NCI-H2107 (cell line): Measurements from ENCODE around the gene STPG4.

ENCODE experiments used
- DNase-seq: peaks from one replicate; lab custom pipeline; 2025; lab: John Stamatoyannopoulos, UW

The STPG4 gene

DNA sequence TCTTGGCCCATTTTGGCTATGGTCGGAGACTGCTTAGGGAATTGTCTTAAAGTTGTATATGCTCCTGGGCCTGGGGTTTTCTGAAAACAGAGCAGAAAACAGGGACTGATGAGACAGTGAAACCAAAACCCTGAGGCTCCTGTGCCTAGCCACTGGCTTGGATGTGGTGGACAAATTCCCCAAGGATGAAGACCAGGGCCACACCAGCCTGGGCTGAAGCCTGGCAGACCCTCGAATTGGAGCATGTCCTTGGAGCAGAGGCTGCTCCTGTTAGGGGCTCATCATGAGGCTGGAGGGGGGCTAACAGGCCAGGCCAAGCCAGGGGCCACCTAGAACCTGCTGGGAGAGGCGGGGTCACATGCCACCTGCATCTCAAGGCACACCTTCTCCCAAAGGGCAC lies 68.1 kb downstream of the STPG4 start:
- DNase-seq = no peak

- DNase-seq = no peak
These were observed 68.5 kb downstream of the STPG4 start for GRCh38 chr2:47086571-47086970.

GRCh38 chr2:47086054-47086471 lies 69.0 kb downstream of the STPG4 start:
- no peak for DNase-seq

DNA sequence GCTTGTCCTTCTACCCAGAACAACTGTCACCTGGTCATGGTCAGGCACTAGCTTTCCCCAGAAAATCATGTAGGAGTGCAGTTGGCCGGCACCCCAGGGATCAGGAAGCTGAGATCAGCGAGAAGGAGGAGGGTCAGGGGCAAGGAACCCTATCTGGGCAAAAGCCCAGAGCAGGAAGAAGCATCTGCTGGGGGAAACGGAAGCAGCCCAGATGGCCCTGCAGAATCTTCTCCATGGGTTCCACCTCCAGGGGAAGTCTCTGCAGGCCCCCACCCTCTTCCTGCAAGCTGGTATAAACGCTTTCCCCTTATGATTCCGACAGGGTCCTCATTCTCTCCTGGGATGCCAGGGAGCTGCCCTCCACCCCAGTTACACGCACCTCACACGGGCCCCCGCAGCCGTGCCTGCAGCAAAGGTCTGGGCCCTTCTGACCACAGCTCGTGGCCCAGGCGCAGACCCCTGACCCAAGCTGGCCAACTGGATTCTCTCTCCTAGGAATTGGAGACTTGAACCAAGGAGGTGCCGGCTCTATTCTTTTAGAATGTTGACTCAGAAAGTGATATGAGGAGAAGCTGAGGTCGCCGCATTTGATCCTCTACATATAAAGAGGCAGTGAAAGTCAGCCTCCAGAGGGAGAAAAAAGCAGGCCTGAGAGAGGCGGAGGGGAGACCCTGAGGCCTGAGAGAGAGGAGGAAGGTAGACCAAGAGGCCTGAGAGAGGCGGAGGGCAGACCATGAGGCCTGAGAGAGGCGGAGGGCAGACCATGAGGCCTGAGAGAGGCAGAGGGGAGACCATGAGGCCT lies 71.0 kb downstream of the STPG4 start:
- no peak for DNase-seq

GRCh38 chr2:47083485-47083884 lies 71.6 kb downstream of the STPG4 start:
- no peak for DNase-seq

GRCh38 chr2:47083005-47083404 lies 72.1 kb downstream of the STPG4 start:
- DNase-seq = no peak

DNA sequence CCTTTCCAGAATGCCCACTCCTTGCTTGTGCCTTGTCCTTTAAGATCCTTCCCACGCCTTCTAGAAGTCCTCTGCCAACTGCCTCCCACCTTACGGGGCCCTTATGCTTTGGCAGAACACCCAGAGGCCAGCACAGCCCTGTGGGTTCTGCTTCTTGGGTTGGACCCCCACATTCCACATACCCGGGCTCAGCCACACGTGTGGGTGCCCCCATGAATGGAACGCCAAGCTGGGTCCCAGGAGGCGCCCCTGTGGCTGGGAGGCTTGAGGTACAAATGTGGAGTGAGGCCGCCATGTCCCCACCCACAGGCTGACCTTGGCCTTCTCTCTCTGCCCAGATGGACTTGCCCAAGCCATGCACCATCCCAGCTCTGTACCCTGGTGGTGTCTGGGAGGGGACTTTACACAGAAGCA lies 74.2 kb downstream of the STPG4 start:
- no peak for DNase-seq

DNA sequence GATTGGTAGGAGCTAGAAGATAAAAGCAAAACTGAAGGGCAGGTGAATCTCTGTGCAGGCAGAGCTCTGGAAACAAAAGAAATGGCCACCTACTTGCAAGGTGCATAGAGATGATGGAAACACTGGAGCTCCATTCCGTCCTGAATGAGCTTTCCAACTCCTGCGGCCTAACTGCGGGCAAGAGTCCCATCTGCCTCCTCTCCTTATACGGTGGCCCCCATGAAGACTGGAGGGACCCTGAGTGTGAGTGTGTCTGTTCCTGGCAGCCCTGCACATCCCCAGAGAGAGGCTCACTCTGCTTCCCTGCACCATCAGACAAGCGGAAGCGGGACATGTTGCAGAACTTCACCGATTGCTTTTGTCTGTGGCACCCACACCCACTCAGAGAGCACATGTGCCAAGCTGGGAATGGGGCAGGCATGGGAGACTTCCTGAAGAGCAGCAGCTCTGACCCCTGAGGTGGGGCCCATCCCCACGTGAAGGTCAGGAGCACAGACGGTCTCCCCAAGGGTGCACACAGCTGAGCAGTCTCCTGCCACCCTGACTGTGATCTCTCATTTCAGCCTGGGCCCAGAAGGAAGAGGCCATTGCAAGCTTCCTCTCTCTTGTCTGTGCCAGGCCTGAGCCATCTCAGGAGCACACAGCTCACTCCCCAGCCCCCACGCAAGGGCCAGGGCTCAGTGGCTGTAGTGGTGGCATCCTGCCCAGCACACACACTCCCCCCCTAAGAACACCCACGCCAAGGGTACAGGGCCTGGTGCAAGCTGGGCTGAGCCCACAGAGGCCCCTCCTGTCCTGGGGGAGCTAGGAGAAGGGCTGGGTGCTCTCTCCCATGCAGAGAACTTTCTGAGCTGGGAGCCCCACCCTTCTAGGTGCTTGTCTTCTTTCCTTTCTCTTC lies 75.3 kb downstream of the STPG4 start:
- no peak for DNase-seq

GRCh38 chr2:47078541-47079482 lies 76.3 kb downstream of the STPG4 start:
- DNase-seq = no peak

DNA sequence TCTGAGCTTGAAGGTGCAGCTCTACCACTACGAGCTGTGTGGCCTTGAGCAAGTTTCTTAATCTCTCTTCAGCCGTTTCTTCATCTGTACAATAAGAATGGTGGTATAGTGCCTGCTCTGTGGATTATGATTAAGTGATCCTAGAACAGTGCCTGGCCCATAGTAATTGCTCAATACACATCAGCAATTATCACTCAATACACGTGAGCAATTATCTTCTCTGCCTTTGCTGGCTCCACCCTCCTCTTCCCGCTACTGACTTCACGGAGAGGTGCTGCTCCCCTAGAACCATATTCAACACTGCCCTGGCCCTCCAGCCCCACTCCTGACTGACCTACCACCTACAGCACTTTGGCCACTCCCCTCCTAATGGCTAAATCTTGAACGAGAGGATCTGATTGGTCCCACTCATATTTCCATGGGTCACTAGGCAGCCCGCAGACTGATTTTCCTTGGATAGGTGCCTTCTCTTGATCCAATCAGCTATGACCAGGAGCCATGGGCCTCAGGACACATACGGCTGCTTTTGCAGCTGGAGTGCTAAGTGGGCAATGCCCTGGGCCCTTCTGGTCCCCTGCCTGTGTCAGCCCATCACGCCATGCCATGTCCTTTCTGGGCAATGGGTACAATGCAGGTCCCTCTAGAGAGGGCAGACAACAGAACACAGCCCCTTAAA lies 77.5 kb downstream of the STPG4 start:
- no peak for DNase-seq

GRCh38 chr2:47076586-47077441 lies 78.3 kb downstream of the STPG4 start:
- no peak for DNase-seq

DNA sequence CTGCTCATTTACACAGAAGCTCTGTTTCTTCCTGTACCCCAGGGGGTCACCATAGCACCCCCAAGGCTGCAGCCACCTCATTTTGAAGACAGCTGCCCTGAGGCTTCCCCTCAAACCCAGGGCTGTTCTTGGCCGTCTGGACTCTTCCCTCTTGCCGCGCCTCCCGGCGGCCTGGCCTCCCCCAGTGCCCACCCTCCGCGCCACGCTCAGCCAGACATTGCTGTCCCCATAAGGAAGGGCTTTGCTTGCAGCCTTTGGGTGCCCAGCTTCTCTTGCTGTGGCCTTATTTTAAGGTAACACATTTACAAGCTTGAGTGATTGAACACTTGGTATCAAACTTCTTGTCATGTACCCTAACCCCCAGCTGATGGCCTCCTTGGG lies 79.0 kb downstream of the STPG4 start:
- no peak for DNase-seq

GRCh38 chr2:47075361-47076125 lies 79.6 kb downstream of the STPG4 start:
- no peak for DNase-seq

DNA sequence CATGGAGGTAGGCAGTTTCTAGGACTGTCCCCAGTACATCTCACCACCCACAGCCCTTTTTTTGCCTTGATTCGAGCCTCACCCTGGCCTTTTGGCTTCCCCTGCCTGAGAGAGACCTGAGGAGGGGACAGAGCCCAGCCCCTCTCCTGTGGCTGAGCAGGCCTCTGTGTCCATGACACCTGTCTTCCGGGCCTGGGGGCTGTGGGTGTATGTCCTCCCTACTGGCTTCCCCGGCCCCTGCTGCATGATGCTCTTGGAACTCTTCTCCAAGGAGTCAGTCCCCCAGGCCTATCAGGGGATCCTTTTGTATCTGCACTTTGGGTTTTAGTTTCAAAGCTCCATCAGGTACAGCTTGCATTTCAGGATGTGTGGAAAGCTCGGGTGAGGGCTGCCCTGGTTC lies 80.4 kb downstream of the STPG4 start:
- no peak for DNase-seq

DNA sequence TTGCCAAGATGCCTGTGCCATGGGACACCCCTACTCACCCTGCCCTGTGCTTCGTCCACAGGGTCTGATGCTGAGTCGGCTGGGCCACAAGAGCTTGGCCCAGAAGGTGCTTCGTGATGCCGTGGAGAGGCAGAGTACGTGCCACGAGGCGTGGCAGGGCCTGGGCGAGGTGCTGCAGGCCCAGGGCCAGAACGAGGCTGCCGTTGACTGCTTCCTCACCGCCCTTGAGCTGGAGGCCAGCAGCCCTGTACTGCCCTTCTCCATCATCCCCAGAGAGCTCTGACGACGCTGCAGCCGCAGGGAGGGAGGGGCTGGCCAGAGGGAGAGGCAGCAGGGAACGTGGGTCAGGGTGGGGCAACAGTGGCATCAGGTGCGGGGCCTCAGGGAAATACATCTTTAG lies 81.5 kb downstream of the STPG4 start:
- no peak for DNase-seq

DNA sequence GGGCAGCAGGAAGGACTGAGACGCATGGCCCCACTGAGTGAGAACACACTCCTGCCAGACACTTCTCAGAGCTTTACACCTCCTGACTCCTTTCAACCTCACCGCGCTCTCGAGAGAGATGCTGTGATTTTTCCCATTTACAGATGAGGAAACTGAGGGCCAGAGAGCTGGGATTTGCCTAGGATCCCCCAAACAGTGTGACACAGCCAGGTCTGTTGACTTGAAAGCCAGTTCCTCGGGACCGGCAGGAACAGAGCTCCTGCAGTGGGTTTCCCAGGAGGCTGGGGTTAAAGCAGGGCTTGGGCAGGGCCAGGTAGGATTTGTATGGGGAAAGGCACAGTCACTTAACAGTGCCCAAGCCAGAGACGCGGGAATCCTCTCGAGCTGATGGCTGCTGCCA lies 81.9 kb downstream of the STPG4 start:
- no peak for DNase-seq

GRCh38 chr2:47072728-47073191 lies 82.3 kb downstream of the STPG4 start:
- no peak for DNase-seq

DNA sequence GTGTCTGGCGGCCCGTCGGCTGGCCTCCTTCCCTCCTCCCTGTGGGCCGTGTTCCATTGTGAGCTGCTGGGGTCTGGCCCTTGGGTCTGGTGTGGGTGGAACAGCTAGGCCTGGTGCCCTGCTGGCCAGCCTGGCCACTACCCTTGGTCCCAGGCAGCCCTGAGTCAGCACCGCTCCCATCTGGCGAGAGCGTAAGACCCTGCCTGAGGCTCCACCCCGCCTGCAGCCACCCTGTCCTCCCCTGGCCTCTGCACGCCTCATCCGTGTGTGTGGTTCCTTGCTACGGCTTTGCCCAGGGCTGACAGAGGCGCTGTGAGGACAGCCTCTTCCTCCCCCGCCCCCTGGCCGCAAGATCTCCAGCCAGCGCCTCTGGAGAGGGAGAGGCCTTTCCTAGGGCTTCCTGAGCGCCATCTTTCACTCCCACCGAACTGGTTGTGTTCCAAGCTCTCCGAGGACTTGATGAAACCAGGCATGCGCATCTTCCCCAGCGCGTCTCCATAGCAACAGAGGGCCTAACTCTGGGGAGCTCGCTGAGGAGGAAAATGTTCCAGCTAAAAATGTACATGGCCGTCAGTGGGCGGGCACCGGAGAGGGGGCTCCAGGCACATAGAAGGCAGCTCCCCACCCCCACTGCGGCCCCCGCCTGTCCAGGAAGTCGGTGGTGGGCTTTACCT lies 83.0 kb downstream of the STPG4 start:
- no peak for DNase-seq
